ENCODE data around the gene SNRPA1.

The SNRPA1 gene

GRCh38 chr15:101255615-101256241 is 39.3 kb downstream of the SNRPA1 start:
- peak; percentile 38 for DNase-seq

DNA sequence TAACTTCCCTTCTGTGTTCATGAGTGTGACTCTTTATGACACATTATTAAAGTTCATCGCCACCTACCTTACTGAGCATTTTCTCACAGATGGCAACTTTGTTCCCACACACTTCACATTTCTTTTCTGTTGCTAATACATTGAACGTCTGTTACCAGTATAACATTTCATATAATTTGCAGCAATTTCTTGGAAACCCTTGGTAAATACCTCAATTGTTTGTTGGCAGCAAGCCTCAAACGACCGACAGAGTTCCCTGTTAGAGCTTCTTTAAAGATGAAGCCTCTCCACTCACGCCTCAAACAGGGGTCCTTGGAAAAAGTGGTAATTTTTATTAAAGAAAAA is 40.0 kb downstream of the SNRPA1 start:
- DNase-seq = no peak

DNA sequence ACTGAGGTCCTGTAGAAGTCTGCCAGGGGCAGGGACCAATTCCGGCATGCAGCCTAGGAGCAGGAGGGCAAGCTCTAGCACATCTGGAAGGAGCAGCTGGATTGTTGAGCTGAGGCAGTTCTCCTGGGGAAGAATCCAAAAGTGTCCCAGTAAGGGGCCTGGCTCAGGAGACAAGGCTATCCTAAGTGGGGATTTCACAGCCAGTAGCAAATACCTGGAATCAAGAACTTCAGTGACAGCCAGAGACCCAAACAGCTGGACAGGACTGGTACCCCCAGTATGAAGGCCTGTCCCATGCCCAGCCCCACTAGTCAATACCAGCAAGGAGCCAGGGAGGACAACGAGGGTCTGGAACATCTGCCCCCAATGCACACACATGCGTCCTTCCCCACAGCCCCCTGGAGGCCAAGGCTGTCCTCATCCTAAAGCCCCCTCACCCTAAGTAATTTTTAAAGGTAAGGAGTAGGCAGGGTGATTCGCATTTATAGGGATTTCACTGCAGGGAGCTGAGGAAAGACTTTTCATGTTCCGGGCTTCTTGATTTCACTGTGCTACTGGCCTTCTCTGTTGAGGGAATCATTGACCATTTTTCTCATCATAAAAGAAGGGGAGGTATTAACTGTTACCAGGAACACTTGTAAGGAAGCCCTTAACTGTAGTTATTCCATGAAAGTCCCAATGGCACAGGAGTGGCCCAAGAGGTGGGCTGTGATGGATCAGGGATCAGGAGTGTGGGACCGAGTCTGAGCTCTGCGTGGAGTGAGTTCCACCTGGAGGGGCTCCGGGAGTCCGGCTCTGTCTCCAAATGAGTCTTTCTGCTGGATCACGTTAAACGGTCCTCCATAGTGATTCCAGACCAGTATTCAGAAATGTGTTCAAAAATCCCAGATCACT is 40.6 kb downstream of the SNRPA1 start:
- DNase-seq = no peak

GRCh38 chr15:101252836-101253235 is 42.2 kb downstream of the SNRPA1 start:
- no peak for DNase-seq

GRCh38 chr15:101251830-101252820 is 42.9 kb downstream of the SNRPA1 start, which contains the start of gene CHSY1:
Gene CHSY1 (minus strand): TSS chr15:101252048. CDS start chr15:101251456, 592 bp downstream.
- peak; percentile 88 for DNase-seq

- no peak for DNase-seq
These were observed 43.9 kb downstream of the SNRPA1 start for GRCh38 chr15:101250873-101251829.

DNA sequence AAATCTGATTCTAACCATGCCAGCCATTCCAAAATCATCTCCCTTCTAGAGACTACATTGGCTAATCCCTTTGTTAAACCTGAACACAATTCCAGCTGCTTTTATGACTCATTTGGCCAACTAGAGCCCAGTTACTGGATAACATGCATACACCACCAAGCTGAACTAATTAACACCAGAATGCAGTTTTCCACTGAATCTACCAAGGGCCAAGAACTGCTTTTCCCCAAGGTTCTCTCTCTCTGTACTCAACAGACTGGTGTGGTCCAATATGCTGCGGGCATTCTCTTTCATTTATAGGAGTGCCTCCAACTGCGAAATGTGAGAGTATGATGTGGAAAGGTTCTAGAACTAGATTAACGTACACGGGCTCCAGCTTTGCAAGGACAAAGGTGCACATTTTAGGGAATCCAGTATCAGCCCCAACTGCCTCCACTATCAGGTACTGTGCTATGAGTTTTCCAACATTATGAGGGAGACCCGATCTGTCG is 44.7 kb downstream of the SNRPA1 start:
- DNase-seq = no peak

GRCh38 chr15:101248274-101248673 is 46.8 kb downstream of the SNRPA1 start:
- DNase-seq = no peak

- DNase-seq = no peak
These were observed 48.0 kb downstream of the SNRPA1 start for GRCh38 chr15:101246824-101247745.

GRCh38 chr15:101246391-101246790 is 48.7 kb downstream of the SNRPA1 start:
- no peak for DNase-seq

DNA sequence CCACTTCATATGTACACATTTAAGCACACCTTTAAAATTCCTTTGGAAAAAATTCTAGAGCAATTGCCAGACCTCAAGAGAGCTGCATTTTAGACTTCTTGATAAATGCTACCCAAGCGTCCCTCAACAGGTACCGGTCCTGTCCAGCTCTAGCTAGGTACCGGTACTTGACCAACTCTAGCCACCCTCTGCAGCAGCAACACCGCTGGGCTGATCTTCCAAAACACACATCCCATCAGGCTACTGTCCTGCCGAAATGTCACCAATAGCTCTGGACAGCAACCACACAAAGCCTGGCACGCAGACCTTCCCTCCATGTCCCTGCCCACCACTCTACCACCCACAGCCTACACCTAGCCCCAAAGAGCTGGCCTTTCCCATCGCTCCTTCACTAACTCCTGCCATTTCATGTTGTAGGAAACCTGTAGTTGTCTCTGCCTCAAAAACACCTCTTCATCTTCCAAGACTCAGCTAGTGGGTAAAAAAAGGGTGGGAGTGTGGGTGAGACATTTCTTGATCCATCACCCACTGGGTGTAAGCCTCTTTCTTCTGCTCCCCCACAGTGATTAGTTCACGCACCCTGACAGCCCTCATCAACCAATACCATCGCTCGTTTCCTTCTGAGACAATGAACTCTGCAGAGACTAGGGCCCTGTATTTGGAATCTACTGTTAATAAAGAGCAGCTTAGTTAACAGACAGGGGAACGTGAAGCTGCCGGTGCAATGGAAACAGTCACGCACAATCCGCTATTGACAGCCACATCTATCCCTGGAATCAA is 50.0 kb downstream of the SNRPA1 start:
- DNase-seq = no peak

DNA sequence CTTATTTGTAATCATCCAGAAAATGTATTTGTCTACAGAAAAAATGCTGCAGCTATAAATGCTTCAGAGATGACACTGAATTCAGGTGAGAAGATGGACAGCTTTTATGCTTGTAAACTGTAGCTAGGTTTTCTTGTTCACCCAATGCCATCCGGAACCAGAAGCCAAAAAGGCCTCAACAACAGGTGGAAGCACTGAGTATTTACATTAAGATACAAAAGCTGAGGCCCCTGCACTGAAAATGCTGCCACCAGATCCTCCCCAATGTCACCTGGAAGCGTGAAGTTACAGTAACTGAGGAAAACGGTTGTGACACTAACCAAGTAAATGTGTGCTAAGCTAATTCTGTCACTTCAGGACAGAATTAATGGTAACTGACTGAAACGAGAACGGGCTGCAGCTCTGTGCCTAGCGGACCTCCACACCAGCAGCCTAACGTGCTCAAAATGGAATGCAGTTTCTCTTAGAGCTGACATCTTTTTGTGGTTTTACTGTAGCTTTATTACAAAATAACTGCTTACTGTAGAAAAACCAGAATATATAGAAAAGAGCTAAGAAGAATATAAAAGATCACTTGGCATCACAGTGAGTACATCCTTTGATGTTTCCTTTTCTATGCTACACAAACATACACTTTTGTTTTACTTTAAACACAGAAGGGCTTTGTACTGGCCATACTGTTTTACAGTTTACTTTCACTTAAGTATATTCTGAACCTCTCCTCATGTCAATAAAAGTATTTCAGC is 50.8 kb downstream of the SNRPA1 start:
- DNase-seq = peak; percentile 31

DNA sequence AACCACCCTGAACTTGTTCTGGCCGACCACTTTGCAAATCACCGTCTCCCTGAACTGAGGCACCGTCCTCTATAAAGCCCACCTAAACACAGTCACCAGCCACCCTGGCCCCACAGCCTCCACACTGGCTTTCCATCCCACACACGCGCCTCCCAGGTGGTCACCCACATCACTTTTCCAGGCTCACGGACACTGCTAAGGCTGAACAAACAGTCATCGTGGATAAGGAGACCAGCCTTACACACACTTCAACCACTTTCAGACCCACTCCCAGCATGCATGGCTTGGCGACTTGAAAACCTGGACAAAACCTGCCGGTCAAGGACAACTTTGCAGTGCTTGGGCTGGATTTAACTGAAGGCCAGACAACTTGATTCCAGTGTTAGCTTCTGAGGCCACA is 51.6 kb downstream of the SNRPA1 start:
- no peak for DNase-seq

GRCh38 chr15:101242999-101243336 is 52.1 kb downstream of the SNRPA1 start:
- DNase-seq = peak; percentile 44

- DNase-seq = peak; percentile 97
These were observed 52.7 kb downstream of the SNRPA1 start for GRCh38 chr15:101242160-101242998.

GRCh38 chr15:101240358-101240757 is 54.7 kb downstream of the SNRPA1 start:
- DNase-seq = no peak

DNA sequence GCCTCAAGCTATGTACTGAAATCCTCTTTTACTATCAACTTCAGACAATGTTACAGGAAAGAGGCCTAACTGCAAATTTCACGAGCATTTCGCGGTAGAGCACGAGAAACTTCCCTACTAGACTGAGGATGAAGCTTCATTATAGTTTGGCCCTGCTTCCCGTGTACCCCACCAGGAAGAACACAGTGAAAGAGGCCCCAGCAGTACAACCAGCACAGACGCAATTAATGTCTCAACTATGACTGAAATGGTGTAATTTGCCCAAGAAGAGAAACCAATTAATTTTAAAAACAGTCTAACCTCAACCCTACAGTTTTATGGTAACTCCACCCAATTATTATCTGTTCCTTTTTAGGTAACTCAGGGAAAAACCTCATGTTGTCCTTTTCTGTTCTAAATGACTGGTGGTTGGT is 55.3 kb downstream of the SNRPA1 start:
- DNase-seq = peak; percentile 67

DNA sequence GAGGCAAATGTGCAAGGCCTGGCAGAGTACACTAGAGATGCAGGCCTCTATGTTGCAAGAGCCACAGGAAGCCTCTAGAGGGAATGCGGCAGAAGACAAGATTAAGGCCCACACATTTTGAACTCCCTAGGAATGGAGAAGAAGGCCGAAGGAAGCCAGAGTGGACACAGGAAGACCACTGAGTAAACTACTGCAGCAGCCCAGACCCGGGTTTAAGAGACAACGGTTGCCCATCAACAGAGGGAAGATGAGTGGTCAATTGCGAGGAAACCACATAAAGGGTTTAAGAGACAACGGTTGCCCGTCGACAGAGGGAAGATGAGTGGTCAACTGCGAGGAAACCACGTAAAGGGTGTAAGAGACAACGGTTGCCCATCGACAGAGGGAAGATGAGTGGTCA is 57.8 kb downstream of the SNRPA1 start:
- peak; percentile 92 for DNase-seq
